Measurements from ENCODE around the gene KIDINS220. TPM values are rescaled to one million over a fixed set of nuclear protein-coding genes. Genes with fewer than 3 reads are reported as not detected.
A peak's percentile ranks its signal among the peaks of the same experiment; 100 is the strongest.

The KIDINS220 gene
- total and polyA plus RNA-seq, 2 experiments from 2014 or later = 12.8 to 38.2 TPM

GRCh38 chr2:8714283-8714682, 123.1 kb downstream of the KIDINS220 start (continued):
- TF ChIP-seq NANOG (IDR thresholded peaks at IDR 0.05; ENCODE audit: borderline replicate concordance) = no peak
- no peak for TF ChIP-seq POLR2AphosphoS5 (IDR thresholded peaks at IDR 0.05; ENCODE audit: low read depth)
- TF ChIP-seq EZH2phosphoT487 (IDR thresholded peaks at IDR 0.05; ENCODE audit: unreplicated experiment) = no peak
- no peak for TF ChIP-seq ZNF331 (CRISPR knock-in tag; IDR thresholded peaks at IDR 0.05; ENCODE audit: low read depth)
- no peak for TF ChIP-seq STAT1 (IDR thresholded peaks at IDR 0.05; ENCODE audit: unreplicated experiment)
- no peak for TF ChIP-seq EZH2 (IDR thresholded peaks at IDR 0.05; ENCODE audit: low read depth, unreplicated experiment)

DNA sequence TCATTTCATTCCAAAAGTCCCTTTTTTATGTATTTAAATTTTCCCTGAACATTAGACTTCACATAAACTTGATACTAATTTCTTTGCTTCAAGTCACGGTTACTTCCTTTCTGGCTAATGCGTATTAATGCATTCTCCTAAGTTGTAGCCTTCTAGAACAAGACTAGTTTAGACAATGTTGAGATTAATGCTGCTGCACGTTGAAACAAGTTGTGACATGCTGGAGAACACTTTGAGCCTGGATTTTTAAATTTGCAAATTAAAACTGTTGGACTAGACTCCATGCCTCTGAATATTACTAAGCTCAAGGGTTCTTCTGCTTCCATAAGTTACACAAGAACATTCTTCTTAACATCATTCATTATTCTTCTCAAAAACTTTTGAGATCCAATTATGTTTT, 126.5 kb downstream of the KIDINS220 start:
- no peaks in the 10 kb centered on the region for H3K79me2 ChIP-seq (replicated peaks; ENCODE audit: insufficient read depth)
- H3K9me3 Mint-ChIP-seq = no peaks in the 10 kb centered on the region; the same call in 1 of the 3 replicates
- H3K4me3 Mint-ChIP-seq = no peak overlapping the region
- ATAC-seq (no peak), DNase-seq (ENCODE audit: low spot score) (no peak)
- H3K27ac Mint-ChIP-seq = no peak overlapping the region
- H3K27ac ChIP-seq (ENCODE audit: low read depth) = no peak overlapping the region
- no peaks in the 10 kb centered on the region for H3K27me3 ChIP-seq (ENCODE audit: insufficient read depth)
- H3K4me1 Mint-ChIP-seq = peaks cover 2% of the 10 kb centered on the region; the same call in 1 of the 3 replicates
- peaks cover 5% of the 10 kb centered on the region for H3K27me3 Mint-ChIP-seq (ENCODE audit: insufficient read depth, low read depth, poor library complexity)
- H3K9me2 ChIP-seq (ENCODE audit: insufficient read depth) = no peaks in the 10 kb centered on the region
- H3K36me3 ChIP-seq (ENCODE audit: insufficient read depth) = no peaks in the 10 kb centered on the region
- no peak overlapping the region for H3K4me2 ChIP-seq
- H3K4me1 ChIP-seq (ENCODE audit: insufficient read depth) = no peaks in the 10 kb centered on the region
- TF ChIP-seq STAT1 (IDR thresholded peaks at IDR 0.05; ENCODE audit: unreplicated experiment) (no peak), POLR2AphosphoS5 (IDR thresholded peaks at IDR 0.05; ENCODE audit: low read depth) (no peak), ZNF462 (CRISPR knock-in tag; IDR thresholded peaks at IDR 0.05) (no peak), CTCF (conservative IDR thresholded peaks at IDR 0.05; ENCODE audit: low read depth in 2 of 2) (no peak), CREB1 (CRISPR knock-in tag; IDR thresholded peaks at IDR 0.05; ENCODE audit: low read depth) (no peak), ZNF114 (CRISPR knock-in tag; IDR thresholded peaks at IDR 0.05) (no peak), EZH2 (IDR thresholded peaks at IDR 0.05; ENCODE audit: low read depth, unreplicated experiment) (no peak), EZH2phosphoT487 (IDR thresholded peaks at IDR 0.05; ENCODE audit: unreplicated experiment) (no peak), JUNB (IDR thresholded peaks at IDR 0.05; ENCODE audit: unreplicated experiment) (no peak), ZNF331 (CRISPR knock-in tag; IDR thresholded peaks at IDR 0.05; ENCODE audit: low read depth) (no peak), NANOG (IDR thresholded peaks at IDR 0.05; ENCODE audit: borderline replicate concordance) (no peak), REST (IDR thresholded peaks at IDR 0.05; ENCODE audit: unreplicated experiment) (no peak)
- no peaks in the 10 kb centered on the region for H3F3A ChIP-seq (replicated peaks; ENCODE audit: low read depth)
- no peak overlapping the region for H3K4me3 ChIP-seq
- no peaks in the 10 kb centered on the region for H3K36me3 Mint-ChIP-seq (ENCODE audit: low read depth)
- H4K20me1 ChIP-seq (replicated peaks; ENCODE audit: insufficient read depth) = no peaks in the 10 kb centered on the region
- peak overlapping the region; percentile 72; the same call in 1 of the 2 replicates for H2AFZ ChIP-seq

Measured in GM23338 (cell line).